GM19395 (cell line): Measurements from ENCODE around the gene ZBTB16.

Experiments used
- ATAC-seq: cut with Tn5 transposase; IDR thresholded peaks from one replicate; pipeline ENCODE4 v1.9.1; 2021; ENCODE audit warnings: mild to moderate bottlenecking, moderate library complexity; ENCODE audit not compliant: unreplicated experiment

ZBTB16 gene

DNA sequence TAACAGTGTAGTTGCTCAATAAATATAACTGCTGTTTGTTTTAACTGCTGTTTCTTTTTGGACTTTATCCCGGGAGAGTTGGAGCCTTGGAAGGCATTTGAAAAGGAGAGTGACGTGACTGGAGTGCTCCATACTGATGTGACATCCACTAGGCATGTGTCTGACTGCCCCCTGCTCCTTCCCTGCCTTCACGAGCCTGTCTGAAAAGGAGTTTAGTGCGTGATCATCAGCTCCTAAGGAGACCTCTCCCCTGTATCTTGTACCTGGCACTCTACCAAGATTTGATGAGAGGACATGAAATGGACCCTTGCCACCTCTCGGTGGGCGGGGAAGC, 22.9 kb downstream of the ZBTB16 start:
- no peak for ATAC-seq

GRCh38 chr11:114082767-114083181, 23.3 kb downstream of the ZBTB16 start:
- no peak for ATAC-seq

DNA sequence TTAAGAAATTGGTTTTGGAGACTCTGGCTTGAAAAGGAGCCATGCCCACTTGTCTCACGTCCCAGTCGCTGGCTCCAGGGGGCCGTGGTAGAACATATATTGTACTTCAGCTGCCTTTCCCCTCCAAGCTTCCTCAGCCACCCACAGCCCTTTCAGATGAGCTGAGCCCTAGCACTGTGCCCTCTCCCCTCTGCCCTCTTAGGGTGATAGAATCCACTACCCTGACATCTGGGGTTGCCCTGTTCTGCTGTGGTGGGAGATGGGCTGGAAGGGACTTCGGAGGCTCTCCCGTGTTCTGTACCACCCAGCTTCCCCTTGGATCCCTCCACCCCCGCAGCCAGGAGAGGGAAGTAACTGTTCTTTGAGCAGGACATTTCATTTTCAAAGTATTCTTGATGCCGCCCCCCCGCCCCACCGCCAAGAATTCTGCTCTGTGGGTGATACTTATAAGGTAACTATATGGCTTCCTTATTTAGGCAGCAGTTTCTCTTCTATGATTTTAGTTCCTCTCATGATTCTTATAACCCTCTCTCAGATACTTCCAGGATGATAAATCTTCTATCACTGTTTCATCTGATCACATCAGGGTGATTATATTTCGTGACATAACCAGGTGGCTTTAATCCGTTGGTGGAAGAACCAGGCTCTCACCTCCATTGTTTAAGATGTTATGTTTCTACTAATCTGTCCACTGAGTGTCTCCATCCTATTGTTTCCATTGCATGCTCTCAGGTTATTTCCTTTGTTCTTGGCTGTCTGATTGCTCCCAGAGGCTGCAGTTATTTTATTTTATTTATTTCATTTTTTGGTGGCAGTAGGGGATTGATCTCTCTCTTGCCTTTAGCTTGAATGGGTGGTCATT, 24.1 kb downstream of the ZBTB16 start:
- ATAC-seq: no peak

- no peak for ATAC-seq
These were observed 24.9 kb downstream of the ZBTB16 start for GRCh38 chr11:114084414-114084813.

- ATAC-seq: no peak
These were observed 26.7 kb downstream of the ZBTB16 start for GRCh38 chr11:114085965-114086793.

- ATAC-seq: no peak
These were observed 27.5 kb downstream of the ZBTB16 start for GRCh38 chr11:114087025-114087424.

DNA sequence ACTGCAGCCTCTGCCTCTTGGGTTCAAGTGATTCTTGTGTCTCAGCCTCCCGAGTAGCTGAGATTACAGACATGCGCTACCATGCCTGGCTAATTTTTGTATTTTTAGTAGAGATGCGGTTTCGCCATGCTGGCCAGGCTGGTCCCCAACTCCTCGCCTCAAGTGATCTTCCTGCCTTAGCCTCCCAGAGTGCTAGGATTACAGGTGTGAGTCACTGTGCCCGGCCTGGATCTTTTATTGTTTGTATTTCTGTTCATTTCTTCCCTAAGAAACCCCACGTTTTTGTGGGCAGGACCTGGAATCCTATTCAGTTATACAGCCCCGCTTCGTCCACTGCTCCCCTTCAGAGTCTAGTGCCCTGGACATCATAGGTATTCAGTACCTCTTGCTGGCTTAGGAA, 28.7 kb downstream of the ZBTB16 start:
- ATAC-seq: no peak

DNA sequence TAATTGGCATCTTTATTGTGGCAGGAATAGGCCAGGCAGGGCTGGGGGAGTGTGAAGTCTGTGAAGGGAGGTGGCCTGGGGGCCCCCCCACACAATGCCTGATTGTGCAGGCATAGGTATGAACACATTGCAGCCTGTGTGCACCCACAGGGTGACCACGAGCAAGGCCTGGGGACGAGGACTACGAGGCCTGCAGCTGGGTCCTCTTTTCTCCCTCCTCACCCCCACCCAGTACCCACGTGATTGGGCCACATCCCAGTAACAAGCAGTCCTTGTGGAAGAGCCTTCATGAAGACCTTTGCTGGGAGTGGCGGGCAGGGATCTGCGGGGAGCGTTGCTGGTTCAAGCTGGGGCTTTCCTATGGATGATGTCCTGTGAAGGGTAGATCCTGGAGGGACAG, 29.3 kb downstream of the ZBTB16 start:
- no peak for ATAC-seq

GRCh38 chr11:114089748-114090147, 30.2 kb downstream of the ZBTB16 start:
- ATAC-seq: no peak

DNA sequence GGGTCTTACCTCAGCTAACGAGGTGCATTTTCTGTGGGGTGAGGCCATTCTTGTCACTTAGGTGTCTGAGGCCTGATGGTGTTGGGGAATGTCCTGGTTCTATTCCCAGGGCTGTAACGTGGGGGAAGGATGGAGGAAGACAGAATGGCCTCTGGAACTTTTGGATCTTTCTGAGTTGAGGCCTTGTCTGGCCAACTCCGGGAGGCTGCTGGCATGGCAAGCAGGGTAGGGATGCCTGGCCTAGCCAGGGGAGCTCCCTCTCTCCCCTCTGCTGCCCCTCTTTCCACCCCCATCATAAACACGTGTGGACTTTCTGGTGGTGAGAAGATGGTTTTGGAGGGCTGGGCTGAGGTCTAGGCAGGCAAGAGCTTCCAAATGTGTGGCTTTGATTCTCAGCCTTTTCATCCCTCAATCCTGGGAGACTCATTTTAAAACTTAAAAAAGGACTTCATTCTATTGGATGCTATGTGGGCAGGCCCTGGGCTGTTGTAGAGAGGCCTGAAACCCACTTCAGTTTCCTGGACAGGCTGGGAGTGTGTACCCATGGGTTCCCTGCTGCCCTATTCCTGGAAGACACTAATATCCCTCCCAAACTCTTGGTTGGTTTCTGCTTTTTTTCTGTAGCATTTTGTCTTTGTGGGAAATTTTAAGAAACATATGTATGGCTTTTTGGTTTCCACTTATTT, 30.9 kb downstream of the ZBTB16 start:
- ATAC-seq: no peak

GRCh38 chr11:114090976-114091375, 31.5 kb downstream of the ZBTB16 start:
- ATAC-seq: no peak

DNA sequence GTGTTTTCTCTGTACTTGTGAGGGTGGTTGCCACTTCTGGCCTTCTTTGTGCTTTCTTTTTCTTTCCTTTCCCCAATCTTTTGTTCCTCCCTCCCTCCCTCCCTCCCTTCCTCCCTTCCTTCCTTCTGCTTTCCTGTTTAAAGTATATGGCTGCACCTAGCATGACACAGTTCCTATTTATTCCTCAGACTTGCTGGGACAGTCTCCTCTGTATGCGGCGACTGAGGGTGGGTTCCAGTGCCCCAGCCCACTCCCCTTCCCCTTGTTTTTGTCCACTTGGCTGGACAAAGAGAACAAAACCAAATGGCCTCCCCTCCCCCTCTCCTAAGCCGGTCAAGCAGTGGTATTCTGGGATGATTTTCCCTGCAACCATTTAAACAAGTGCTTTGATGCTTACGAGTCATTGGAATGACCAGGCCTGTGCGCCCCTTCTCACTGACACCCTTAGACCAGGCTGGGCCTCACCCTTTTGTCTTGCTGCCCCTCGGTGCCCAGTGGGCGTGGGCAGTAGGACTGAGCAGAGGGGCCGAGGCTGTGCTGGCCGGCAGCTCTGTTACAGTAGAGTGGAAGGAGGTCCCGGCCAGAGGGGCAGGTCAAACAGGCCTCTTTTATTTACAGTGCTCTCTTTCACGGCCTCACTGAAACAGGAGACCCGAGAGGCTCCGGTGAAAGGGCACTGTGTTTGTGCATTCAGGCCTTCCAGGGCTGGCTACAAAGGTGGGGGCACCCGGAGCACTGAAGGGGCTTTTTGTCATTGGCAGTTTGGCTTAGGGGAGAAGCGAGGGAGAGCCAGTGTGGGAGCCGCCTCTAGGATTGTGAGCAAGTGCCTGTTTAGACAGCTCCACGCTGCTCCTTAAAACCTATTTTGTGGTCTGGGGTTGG, 32.2 kb downstream of the ZBTB16 start:
- no peak for ATAC-seq

GRCh38 chr11:114092478-114092877, 33.0 kb downstream of the ZBTB16 start:
- ATAC-seq: no peak

DNA sequence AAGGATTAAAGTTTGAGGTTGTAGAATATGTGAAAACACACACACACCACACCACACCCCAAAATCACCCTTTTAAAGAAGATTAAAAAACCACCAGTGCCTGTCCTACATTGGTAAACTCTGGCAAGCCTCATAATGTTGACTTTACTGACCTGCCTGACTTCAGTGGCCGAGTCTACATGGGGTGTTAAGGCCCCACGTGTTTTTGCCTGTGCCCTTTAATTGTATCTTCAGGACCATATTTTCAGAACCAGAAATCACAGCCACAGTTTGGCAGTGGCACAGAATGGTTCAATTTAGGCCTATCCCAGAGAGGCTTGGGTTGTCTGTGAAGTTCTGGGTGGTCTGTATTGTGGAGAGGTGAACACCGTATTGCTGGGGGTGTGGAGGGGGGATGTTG, 33.4 kb downstream of the ZBTB16 start:
- ATAC-seq: no peak

- no peak for ATAC-seq
These were observed 35.0 kb downstream of the ZBTB16 start for GRCh38 chr11:114094516-114094915.

GRCh38 chr11:114095899-114096298, 36.4 kb downstream of the ZBTB16 start:
- ATAC-seq: no peak

GRCh38 chr11:114097832-114098231, 38.3 kb downstream of the ZBTB16 start:
- ATAC-seq: no peak

- no peak for ATAC-seq
These were observed 39.4 kb downstream of the ZBTB16 start for GRCh38 chr11:114098927-114099326.

DNA sequence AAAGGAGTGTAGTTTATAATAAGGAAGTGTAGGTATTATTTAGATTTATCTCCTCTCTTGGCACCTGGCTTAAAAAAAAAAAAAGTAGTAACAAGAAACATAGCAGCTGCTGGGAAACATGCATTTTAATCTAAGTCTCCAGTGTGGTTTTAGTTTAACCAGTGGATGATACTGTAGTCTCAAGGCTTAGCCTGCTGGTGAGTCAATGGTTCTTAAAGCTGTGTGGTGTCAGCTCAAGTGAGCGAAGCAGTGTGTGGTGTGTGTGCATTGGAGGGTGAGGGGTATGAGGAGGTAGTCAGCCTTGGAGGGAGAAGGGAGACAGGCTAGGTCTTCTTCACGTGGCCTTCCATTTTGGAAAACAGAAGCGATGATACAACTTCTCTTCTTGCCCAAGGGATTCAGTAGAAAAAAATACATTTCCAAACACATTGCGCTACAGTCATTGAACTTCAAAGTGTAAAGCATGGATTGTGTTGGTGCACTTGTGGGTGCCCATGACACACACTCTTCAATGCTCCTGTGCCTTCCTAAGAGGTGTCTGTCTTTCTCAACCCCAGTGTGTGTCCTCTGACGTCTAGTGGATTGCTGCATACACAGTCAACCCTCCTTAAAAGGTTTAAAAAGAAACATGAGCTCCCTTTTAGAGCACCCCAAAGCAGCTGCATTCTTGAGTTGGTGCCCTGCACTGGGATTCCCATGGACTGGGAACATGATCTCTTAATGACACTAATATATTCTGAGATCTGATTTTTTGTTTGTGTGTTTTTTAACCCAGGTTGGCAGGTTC, 40.1 kb downstream of the ZBTB16 start:
- ATAC-seq: no peak
